GM23248 (cell line): Measurements from ENCODE around the gene TRHDE. TPM values are rescaled to one million over a fixed set of nuclear protein-coding genes. Genes with fewer than 3 reads are reported as not detected.

ENCODE experiments used
- DNase-seq: peaks from one replicate; pipeline ENCODE4 v3.0.0-alpha.2; 2015
- H2AFZ ChIP-seq: fragments of 200-600 bp; sonication (generic); 2 replicates; pipeline ENCODE4 v1.6.1; 2016; ENCODE audit warnings: antibody characterized with exemption
- H3F3A ChIP-seq: fragments of 200-600 bp; sonication (generic); 2 replicates; pipeline ENCODE4 v1.6.1; 2016; ENCODE audit warnings: mild to moderate bottlenecking, antibody characterized with exemption, mixed run types; ENCODE audit not compliant: insufficient read depth
- H3K27ac ChIP-seq: fragments of 200-600 bp; sonication (generic); 2 replicates; pipeline ENCODE4 v1.5.1; 2016; ENCODE audit warnings: mild to moderate bottlenecking
- H3K27me3 ChIP-seq: fragments of 200-600 bp; sonication (generic); replicated peaks from 2 replicates; pipeline ENCODE4 v1.6.1; 2016; ENCODE audit warnings: mild to moderate bottlenecking; ENCODE audit not compliant: insufficient read depth
- H3K36me3 ChIP-seq: fragments of 200-600 bp; sonication (generic); 2 replicates; pipeline ENCODE4 v1.6.1; 2016; ENCODE audit warnings: low read depth, mild to moderate bottlenecking
- H3K4me1 ChIP-seq: fragments of 200-600 bp; sonication (generic); 2 replicates; pipeline ENCODE4 v1.6.1; 2016; ENCODE audit warnings: mild to moderate bottlenecking; ENCODE audit not compliant: insufficient read depth
- H3K4me2 ChIP-seq: fragments of 200-600 bp; sonication (generic); one replicate; pipeline ENCODE4 v1.6.1; 2016; ENCODE audit warnings: mild to moderate bottlenecking; ENCODE audit not compliant: unreplicated experiment
- H3K4me3 ChIP-seq: fragments of 200-600 bp; sonication (generic); 2 replicates; pipeline ENCODE4 v1.5.1; 2016; ENCODE audit warnings: mild to moderate bottlenecking
- H3K79me2 ChIP-seq: fragments of 200-600 bp; sonication (generic); 2 replicates; pipeline ENCODE4 v1.6.1; 2016; ENCODE audit warnings: mild to moderate bottlenecking; ENCODE audit not compliant: insufficient read depth
- H3K9ac ChIP-seq: fragments of 200-600 bp; sonication (generic); 2 replicates; pipeline ENCODE4 v1.6.1; 2016; ENCODE audit warnings: mild to moderate bottlenecking
- H3K9me2 ChIP-seq: fragments of 200-600 bp; sonication (generic); 2 replicates; pipeline ENCODE4 v1.6.1; 2016; ENCODE audit warnings: mixed run types, mild to moderate bottlenecking, moderate library complexity; ENCODE audit not compliant: insufficient read depth
- H3K9me3 ChIP-seq: fragments of 200-600 bp; sonication (generic); one replicate; pipeline ENCODE4 v1.6.1; 2017; ENCODE audit warnings: low read depth
- H4K20me1 ChIP-seq: fragments of 200-600 bp; sonication (generic); 2 replicates; pipeline ENCODE4 v1.6.0; 2016; ENCODE audit not compliant: insufficient read depth
- EZH2 ChIP-seq: fragments of 200-600 bp; sonication (generic); IDR thresholded peaks from 2 replicates; pipeline ENCODE4 v1.6.1; 2018; ENCODE audit warnings: antibody characterized with exemption, mild to moderate bottlenecking; ENCODE audit not compliant: insufficient read depth, poor library complexity, severe bottlenecking
- EZH2phosphoT487 ChIP-seq: fragments of 200-600 bp; sonication (generic); IDR thresholded peaks from 2 replicates; pipeline ENCODE4 v1.6.1; 2018; ENCODE audit warnings: antibody characterized with exemption, moderate library complexity, mild to moderate bottlenecking, low read depth; ENCODE audit not compliant: insufficient read depth
- WGBS, 2 experiments: methylation state at CpG; one replicate each; pipeline ENCODE4 v1.1.6; 2015 to 2017; ENCODE audit warnings: low lambda C conversion rate in 2 of 2, low coverage in 1 of 2; ENCODE audit errors: missing lambda C conversion rate in 2 of 2; 5-methylcytosine and 5-hydroxymethylcytosine counted together
- in situ Hi-C: fragments of 300-500 bp; cut with MboI; formaldehyde crosslinking; loops from 2 replicates; pipeline ENCODE4 v1.15.0; 2020
- polyA plus RNA-seq: library from polyadenylated mRNA; unstranded; fragments of >200 nt; fragmentation: Nextera tagmentation; extraction: Ambion mirVana; gene quantifications from 2 replicates; pipeline ENCODE4 v1.2.1, GENCODE V29; 2016
- total RNA-seq: library from RNA; depleted of rRNA; stranded (reverse); fragments of >200 nt; shearing (Covaris generic); gene quantifications from 2 replicates; pipeline ENCODE4 v1.2.3, GENCODE V29; 2014

The TRHDE gene
- total and polyA plus RNA-seq, 2 experiments from 2014 or later = 1.4 to 2.8 TPM

GRCh38 chr12:72236071-72236705 lies 36.0 kb upstream of the TRHDE start:
- H3K4me2 ChIP-seq = no peak overlapping the region
- H3K4me3 ChIP-seq = no peak overlapping the region
- H2AFZ ChIP-seq = no peak overlapping the region
- H4K20me1 ChIP-seq = no peaks in the 10 kb centered on the region
- DNase-seq = peak; percentile 7
- no peaks in the 10 kb centered on the region for H3K9me3 ChIP-seq
- no peaks in the 10 kb centered on the region for H3F3A ChIP-seq
- H3K9ac ChIP-seq = no peak overlapping the region
- no peaks in the 10 kb centered on the region for H3K9me2 ChIP-seq
- 0 to 5% methylated on average over 1 of the region's 1 CpG for WGBS, 2 experiments
- no peak for TF ChIP-seq EZH2
- TF ChIP-seq EZH2phosphoT487 = no peak
- in situ Hi-C loops = no loop called here
- H3K36me3 ChIP-seq = no peaks in the 10 kb centered on the region
- H3K27ac ChIP-seq = no peak overlapping the region
- H3K27me3 ChIP-seq = no peaks in the 10 kb centered on the region
- no peaks in the 10 kb centered on the region for H3K4me1 ChIP-seq
- H3K79me2 ChIP-seq = no peaks in the 10 kb centered on the region

- 31 to 40% methylated on average over 3 of the region's 3 CpGs for WGBS, 2 experiments
Measured at GRCh38 chr12:72241552-72241951, 30.6 kb upstream of the TRHDE start.

GRCh38 chr12:72242946-72243345 lies 29.2 kb upstream of the TRHDE start:
- in situ Hi-C loops = no loop called here
- WGBS, 2 experiments = 36 to 38% methylated on average over 2 of the region's 2 CpGs
- H3K36me3 ChIP-seq = no peaks in the 10 kb centered on the region
- no peaks in the 10 kb centered on the region for H3K9me3 ChIP-seq
- H3K4me3 ChIP-seq = no peak overlapping the region
- no peak overlapping the region for H3K4me2 ChIP-seq
- no peaks in the 10 kb centered on the region for H3K27me3 ChIP-seq
- H2AFZ ChIP-seq = no peak overlapping the region
- H3K9ac ChIP-seq = no peak overlapping the region
- no peaks in the 10 kb centered on the region for H3K4me1 ChIP-seq
- TF ChIP-seq EZH2phosphoT487 (no peak), EZH2 (no peak)
- no peaks in the 10 kb centered on the region for H3F3A ChIP-seq
- H3K79me2 ChIP-seq = no peaks in the 10 kb centered on the region
- no peak overlapping the region for H3K27ac ChIP-seq
- no peaks in the 10 kb centered on the region for H3K9me2 ChIP-seq
- no peak for DNase-seq
- no peaks in the 10 kb centered on the region for H4K20me1 ChIP-seq

More at GRCh38 chr12:72241552-72241951, 30.6 kb upstream of the TRHDE start:
- H3K4me3 ChIP-seq = no peak overlapping the region
- no peaks in the 10 kb centered on the region for H3K9me3 ChIP-seq
- H3K4me1 ChIP-seq = no peaks in the 10 kb centered on the region
- H4K20me1 ChIP-seq = no peaks in the 10 kb centered on the region
- no peak for TF ChIP-seq EZH2phosphoT487
- no peak for DNase-seq
- in situ Hi-C loops = no loop called here
- H3K27me3 ChIP-seq = no peaks in the 10 kb centered on the region
- no peak overlapping the region for H3K9ac ChIP-seq
- H3K4me2 ChIP-seq = no peak overlapping the region
- H3K9me2 ChIP-seq = no peaks in the 10 kb centered on the region
- H2AFZ ChIP-seq = no peak overlapping the region
- no peak overlapping the region for H3K27ac ChIP-seq
- no peaks in the 10 kb centered on the region for H3K79me2 ChIP-seq
- no peaks in the 10 kb centered on the region for H3K36me3 ChIP-seq
- no peaks in the 10 kb centered on the region for H3F3A ChIP-seq

- H3K27ac ChIP-seq = no peak overlapping the region
- H3K9me3 ChIP-seq = no peaks in the 10 kb centered on the region
- no peaks in the 10 kb centered on the region for H3K9me2 ChIP-seq
- H3K27me3 ChIP-seq = no peaks in the 10 kb centered on the region
- no peaks in the 10 kb centered on the region for H4K20me1 ChIP-seq
- no peak overlapping the region for H3K9ac ChIP-seq
- DNase-seq = no peak
- H3F3A ChIP-seq = no peaks in the 10 kb centered on the region
- in situ Hi-C loops = no loop called here
- no peak for TF ChIP-seq EZH2phosphoT487
- TF ChIP-seq EZH2 = no peak
- H3K79me2 ChIP-seq = no peaks in the 10 kb centered on the region
- no peak overlapping the region for H2AFZ ChIP-seq
- 54 to 58% methylated on average over 4 of the region's 4 CpGs for WGBS, 2 experiments
- H3K4me3 ChIP-seq = no peak overlapping the region
- no peaks in the 10 kb centered on the region for H3K4me1 ChIP-seq
- no peak overlapping the region for H3K4me2 ChIP-seq
- no peaks in the 10 kb centered on the region for H3K36me3 ChIP-seq
Measured at GRCh38 chr12:72246370-72246769, 25.8 kb upstream of the TRHDE start.

GRCh38 chr12:72250346-72250745 lies 21.8 kb upstream of the TRHDE start:
- Histone ChIP-seq H3K79me2 (no peaks in the 10 kb centered on the region), H3K27ac (no peak overlapping the region), H3K4me3 (no peak overlapping the region), H3K9ac (no peak overlapping the region), H4K20me1 (no peaks in the 10 kb centered on the region), H3K27me3 (no peaks in the 10 kb centered on the region), H3K9me3 (no peaks in the 10 kb centered on the region), H3K9me2 (no peaks in the 10 kb centered on the region), H3K4me2 (no peak overlapping the region), H3K4me1 (no peaks in the 10 kb centered on the region), H2AFZ (no peak overlapping the region), H3K36me3 (no peaks in the 10 kb centered on the region), H3F3A (no peaks in the 10 kb centered on the region)
- whole genome bisulfite sequencing, 2 experiments = 44 to 51% methylated on average over 2 of the region's 2 CpGs
- no peak for DNase-seq
- in situ Hi-C loops = no loop called here
- no peak for TF ChIP-seq EZH2
- TF ChIP-seq EZH2phosphoT487 = no peak
